Stimulated activated CD4-positive, alpha-beta T cell treated with anti-CD3 and anti-CD28 coated beads, Interleukin-4, amount 100 ng/mL, for 24 hours (primary cell): ENCODE results near the gene UBAC2.
A peak's percentile ranks its signal among the peaks of the same experiment; 100 is the strongest.

Experiments
- DNase-seq: peaks from one replicate; pipeline ENCODE4 v3.0.0-alpha.2; 2020

Gene UBAC2

GRCh38 chr13:99421758-99422585 is 221.3 kb downstream of the UBAC2 start:
- DNase-seq = no peak

GRCh38 chr13:99422586-99423220 is 222.0 kb downstream of the UBAC2 start:
- DNase-seq = no peak

- DNase-seq = peak; percentile 42
These were observed 225.1 kb downstream of the UBAC2 start for GRCh38 chr13:99425485-99426341.

- DNase-seq = no peak
These were observed 225.8 kb downstream of the UBAC2 start for GRCh38 chr13:99426426-99426825.

GRCh38 chr13:99429670-99430069 is 229.0 kb downstream of the UBAC2 start:
- DNase-seq = no peak

- no peak for DNase-seq
These were observed 231.4 kb downstream of the UBAC2 start for GRCh38 chr13:99431927-99432608.

- DNase-seq = peak; percentile 88
These were observed 232.2 kb downstream of the UBAC2 start for GRCh38 chr13:99432609-99433542.

- DNase-seq = no peak
These were observed 233.0 kb downstream of the UBAC2 start for GRCh38 chr13:99433543-99434075.

- peak; percentile 78 for DNase-seq
These were observed 233.7 kb downstream of the UBAC2 start for GRCh38 chr13:99434258-99434788.

GRCh38 chr13:99435116-99435515 is 234.5 kb downstream of the UBAC2 start:
- no peak for DNase-seq

GRCh38 chr13:99435998-99436397 is 235.3 kb downstream of the UBAC2 start:
- DNase-seq = no peak
